Measurements from ENCODE around the gene LRRC4C. TPM values are rescaled to one million over a fixed set of nuclear protein-coding genes. Genes with fewer than 3 reads are reported as not detected.

LRRC4C gene
- total RNA-seq, 1 donor from 2014 or later: 1.3 TPM

DNA sequence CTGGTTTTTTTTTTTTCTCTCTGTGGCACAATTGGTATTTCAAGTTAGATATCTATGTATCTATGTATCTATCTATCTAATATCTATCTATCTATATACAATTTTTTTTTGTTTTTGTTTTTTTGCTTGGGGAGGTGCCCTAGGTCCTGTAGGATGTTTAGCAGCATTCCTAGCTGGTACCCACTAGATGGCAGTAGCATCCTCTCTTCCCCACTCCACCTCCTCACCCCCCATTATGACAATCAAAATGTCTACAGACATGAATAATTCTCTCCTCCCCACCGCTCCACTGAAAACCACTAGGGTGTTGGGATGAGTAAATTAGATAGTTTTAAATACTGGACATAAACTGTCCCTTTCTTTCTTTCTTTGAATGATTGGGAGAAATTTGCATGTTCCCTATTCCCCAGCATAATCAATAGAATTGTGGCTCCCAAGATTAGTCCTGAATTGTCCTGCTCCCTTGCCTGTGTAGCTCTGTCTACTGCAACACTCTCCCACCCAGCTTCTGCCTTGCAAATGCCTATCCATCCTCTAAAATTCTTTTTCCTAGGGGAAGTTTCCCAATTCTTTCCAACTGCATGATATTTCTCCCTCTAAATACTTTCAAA lies 1152.4 kb downstream of the LRRC4C start:
- TF ChIP-seq, protein P1, sequence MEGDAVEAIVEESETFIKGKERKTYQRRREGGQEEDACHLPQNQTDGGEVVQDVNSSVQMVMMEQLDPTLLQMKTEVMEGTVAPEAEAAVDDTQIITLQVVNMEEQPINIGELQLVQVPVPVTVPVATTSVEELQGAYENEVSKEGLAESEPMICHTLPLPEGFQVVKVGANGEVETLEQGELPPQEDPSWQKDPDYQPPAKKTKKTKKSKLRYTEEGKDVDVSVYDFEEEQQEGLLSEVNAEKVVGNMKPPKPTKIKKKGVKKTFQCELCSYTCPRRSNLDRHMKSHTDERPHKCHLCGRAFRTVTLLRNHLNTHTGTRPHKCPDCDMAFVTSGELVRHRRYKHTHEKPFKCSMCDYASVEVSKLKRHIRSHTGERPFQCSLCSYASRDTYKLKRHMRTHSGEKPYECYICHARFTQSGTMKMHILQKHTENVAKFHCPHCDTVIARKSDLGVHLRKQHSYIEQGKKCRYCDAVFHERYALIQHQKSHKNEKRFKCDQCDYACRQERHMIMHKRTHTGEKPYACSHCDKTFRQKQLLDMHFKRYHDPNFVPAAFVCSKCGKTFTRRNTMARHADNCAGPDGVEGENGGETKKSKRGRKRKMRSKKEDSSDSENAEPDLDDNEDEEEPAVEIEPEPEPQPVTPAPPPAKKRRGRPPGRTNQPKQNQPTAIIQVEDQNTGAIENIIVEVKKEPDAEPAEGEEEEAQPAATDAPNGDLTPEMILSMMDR (IDR thresholded peaks at IDR 0.05; ENCODE audit: unreplicated experiment): peak; percentile 74
- Mint-ChIP-seq H3K4me1 (ENCODE audit: low read depth) (no peaks in the 10 kb centered on the region), H3K4me3 (ENCODE audit: low read depth) (no peak overlapping the region), H3K27me3 (no peaks in the 10 kb centered on the region), H3K36me3 (ENCODE audit: insufficient read depth) (no peaks in the 10 kb centered on the region), H3K9me3 (ENCODE audit: low read depth) (no peaks in the 10 kb centered on the region), H3K27ac (no peak overlapping the region)
- no peak for DNase-seq (ENCODE audit: low spot score, unreplicated experiment)

DNA sequence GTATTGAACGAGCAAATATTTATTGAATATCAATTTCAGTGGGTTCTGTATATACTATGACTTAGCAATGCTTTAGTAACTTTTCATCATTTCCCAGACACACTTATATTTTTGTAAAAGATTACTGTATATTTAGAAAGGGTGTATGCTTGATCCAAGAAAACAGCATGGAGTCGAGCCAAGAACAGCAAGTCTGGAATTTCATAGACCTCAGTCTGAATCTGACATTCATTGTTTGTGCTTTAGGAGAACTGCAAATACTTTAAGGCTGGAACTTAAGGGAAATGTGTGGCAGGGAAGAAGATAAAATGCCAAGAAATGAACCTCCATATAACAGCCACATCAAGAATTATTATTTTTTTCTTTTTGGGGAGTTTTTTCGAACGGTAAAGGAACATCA lies 1156.8 kb downstream of the LRRC4C start:
- no peaks in the 10 kb centered on the region for H3K9me3 Mint-ChIP-seq (ENCODE audit: low read depth)
- no peaks in the 10 kb centered on the region for H3K27me3 Mint-ChIP-seq
- no peak overlapping the region for H3K27ac Mint-ChIP-seq
- H3K4me1 Mint-ChIP-seq (ENCODE audit: low read depth): no peaks in the 10 kb centered on the region
- DNase-seq (ENCODE audit: low spot score, unreplicated experiment): no peak
- no peaks in the 10 kb centered on the region for H3K36me3 Mint-ChIP-seq (ENCODE audit: insufficient read depth)
- no peak overlapping the region for H3K4me3 Mint-ChIP-seq (ENCODE audit: low read depth)
- TF ChIP-seq, protein P1 (IDR thresholded peaks at IDR 0.05; ENCODE audit: unreplicated experiment): no peak

DNA sequence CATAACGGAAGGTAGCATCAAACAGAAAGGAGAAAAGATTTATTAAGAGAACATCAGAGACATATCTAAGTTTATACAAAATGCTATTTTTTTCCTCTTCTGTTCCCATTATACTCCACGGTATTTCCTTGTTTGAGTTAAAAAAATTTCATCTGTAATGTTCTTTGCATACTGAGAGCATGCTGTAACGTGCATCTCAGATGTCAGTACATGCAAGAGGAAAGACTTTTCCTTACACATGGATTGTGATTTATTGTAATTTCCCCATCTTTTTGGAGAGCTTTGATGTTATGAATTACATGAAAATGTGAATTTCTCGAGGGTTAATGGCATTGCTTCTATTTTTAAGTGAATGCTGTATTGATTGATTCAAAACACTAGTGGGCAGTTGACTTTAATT lies 1164.0 kb downstream of the LRRC4C start:
- TF ChIP-seq, protein P1 (IDR thresholded peaks at IDR 0.05; ENCODE audit: unreplicated experiment): no peak
- H3K9me3 Mint-ChIP-seq (ENCODE audit: low read depth): no peaks in the 10 kb centered on the region
- no peaks in the 10 kb centered on the region for H3K36me3 Mint-ChIP-seq (ENCODE audit: insufficient read depth)
- no peak overlapping the region for H3K27ac Mint-ChIP-seq
- peaks cover 24% of the 10 kb centered on the region for H3K27me3 Mint-ChIP-seq
- H3K4me3 Mint-ChIP-seq (ENCODE audit: low read depth): no peak overlapping the region
- no peak for DNase-seq (ENCODE audit: low spot score, unreplicated experiment)
- peaks cover 11% of the 10 kb centered on the region for H3K4me1 Mint-ChIP-seq (ENCODE audit: low read depth)

DNA sequence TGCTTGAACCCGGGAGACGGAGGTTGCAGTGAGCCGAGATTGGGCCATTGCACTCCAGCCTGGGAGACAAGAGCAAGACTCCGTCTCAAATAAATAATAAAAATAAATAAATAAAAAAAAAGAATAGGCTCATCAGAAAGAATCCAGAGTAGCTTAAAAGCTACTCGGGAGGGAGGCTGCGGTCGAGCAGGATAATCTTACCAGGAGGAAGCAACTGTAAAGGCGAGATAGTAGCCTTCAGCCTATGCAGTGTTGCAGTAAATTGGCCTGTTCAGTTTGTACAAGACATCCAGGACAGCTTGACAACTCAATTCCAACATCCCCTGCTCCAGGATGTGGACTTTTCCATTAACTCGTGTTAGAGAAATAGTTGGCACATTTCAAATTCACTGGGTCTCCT lies 1164.7 kb downstream of the LRRC4C start:
- Mint-ChIP-seq H3K27me3 (peaks cover 30% of the 10 kb centered on the region), H3K4me1 (ENCODE audit: low read depth) (peaks cover 11% of the 10 kb centered on the region), H3K36me3 (ENCODE audit: insufficient read depth) (no peaks in the 10 kb centered on the region), H3K9me3 (ENCODE audit: low read depth) (no peaks in the 10 kb centered on the region), H3K4me3 (ENCODE audit: low read depth) (no peak overlapping the region), H3K27ac (no peak overlapping the region)
- TF ChIP-seq, protein P1 (IDR thresholded peaks at IDR 0.05; ENCODE audit: unreplicated experiment): no peak
- no peak for DNase-seq (ENCODE audit: low spot score, unreplicated experiment)

DNA sequence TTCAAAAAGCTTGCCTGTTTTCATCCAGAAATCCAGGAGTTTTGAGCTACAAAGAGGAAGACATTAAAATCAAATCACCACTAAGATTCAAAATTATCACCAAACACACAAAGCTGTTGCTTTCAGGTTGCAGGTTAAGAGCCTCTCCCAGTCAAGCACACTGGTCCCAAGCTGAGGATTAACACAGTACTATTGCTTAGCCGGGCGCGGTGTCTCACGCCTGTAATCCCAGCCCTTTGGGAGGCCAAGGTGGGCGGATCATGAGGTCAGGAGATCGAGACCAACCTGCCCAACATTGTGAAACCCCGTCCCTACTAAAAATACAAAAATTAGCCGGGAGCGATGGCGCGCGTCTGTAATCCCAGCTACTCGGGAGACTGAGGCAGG lies 1165.1 kb downstream of the LRRC4C start:
- Mint-ChIP-seq H3K27me3 (peaks cover 30% of the 10 kb centered on the region), H3K4me3 (ENCODE audit: low read depth) (no peak overlapping the region), H3K4me1 (ENCODE audit: low read depth) (peaks cover 11% of the 10 kb centered on the region), H3K36me3 (ENCODE audit: insufficient read depth) (no peaks in the 10 kb centered on the region), H3K27ac (peak overlapping the region; percentile 79), H3K9me3 (ENCODE audit: low read depth) (no peaks in the 10 kb centered on the region)
- no peak for DNase-seq (ENCODE audit: low spot score, unreplicated experiment)
- TF ChIP-seq, protein P1 (IDR thresholded peaks at IDR 0.05; ENCODE audit: unreplicated experiment): no peak

All from progenitor cell of endocrine pancreas (in vitro differentiated cells).